HCEC 1CT (cell line): ENCODE data around the gene SESN1.
"Not testable (repeated sequence)": the region's sequence is repeated elsewhere in the genome, so short reads cannot be mapped to it uniquely, and the experiment has no call there.

ENCODE experiments used
- DNase-seq: peaks from one replicate; pipeline ENCODE4 v3.0.0-alpha.2; 2017

The SESN1 gene

DNA sequence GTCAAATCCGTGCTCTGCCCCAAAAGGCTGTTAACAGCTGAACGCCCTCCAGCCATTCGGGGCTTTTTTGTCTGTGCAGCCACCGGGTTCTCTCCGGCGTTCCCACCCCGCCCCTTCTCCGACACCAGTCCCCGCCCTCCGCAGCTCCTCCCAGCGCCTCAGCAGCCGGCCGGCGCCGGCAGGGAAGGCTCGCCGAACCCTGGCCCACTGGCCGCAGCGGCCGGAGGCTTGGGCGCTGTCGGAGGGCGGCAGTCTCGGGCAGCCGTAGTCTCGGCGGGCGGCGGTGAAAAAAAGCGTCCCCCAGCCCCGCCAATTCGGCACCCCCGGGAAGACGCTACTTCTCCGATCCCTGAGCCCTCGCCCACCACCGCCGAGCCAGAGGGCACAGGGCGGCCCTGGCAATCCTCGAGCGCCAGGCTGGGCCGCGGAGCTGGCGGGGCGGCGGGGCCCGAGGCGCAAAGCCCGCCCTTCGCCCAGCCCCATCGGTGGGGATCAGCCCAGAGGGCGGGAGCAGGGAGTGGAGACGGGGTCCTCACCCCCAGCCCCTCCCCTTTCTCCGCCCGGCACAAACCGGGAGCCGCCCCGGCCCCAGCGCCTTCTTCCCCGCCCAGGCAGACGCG is at the start of gene SESN1:
SESN1 (minus strand) TSS at position 431 of the 620 bp plus-strand sequence. CDS start 773 bp downstream, outside the sequence.
- DNase-seq = peak; percentile 92

DNA sequence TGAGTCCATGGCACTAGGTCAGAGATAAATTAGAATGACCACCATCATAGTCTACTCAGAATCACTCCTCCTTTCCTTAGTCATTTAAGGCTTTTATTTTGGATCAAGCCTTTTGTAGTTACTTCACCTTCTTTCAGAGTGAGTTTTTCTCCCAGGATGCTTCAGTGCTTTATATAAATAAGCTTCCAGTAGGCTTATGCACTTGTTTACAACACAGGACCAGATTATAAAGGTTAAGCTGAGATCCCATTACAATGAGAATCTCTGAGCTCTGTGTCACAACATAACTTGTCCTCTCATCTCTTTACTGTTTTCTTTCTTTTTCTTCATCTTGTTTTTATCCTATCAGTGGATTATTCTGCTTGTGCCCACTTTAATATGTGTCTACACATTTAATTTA is 48.5 kb upstream of the SESN1 start:
- DNase-seq = no peak

DNA sequence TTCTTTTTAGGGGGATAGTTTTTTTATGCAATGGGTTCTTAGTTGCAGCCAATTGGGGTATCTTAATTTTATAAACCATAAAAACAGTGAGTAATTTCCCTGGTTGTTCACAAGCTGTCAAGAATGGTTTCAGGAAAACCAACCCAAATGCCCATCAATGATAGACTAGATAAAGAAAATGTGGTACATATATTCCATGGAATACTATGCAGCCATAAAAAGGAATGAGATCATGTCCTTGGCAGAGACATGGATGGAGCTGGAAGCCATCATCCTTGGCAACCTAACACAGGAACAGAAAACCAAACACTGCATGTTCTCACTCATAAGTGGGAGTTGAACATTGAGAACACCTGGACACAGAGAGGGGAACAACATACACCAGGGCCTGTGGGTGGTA is 47.4 kb upstream of the SESN1 start:
- DNase-seq = not testable (repeated sequence)

DNA sequence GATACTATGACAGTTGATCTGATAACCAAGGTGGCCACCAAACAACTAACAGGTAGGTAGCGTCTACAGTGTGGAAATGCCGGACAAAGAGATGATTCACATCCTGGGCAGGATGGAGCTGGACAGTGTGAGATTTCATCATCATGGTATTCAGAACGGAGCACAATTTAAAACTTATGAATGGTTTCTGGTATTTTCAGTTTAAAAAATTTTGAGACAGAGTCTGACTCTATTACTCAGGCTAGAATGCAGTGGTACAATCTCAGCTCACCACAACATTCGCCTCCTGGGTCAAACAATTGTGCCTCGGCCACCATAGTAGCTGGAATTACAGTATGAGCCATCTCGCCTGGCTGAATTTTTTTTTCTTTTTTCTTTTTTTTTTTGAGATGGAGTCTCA is 44.5 kb upstream of the SESN1 start:
- DNase-seq = peak; percentile 81

DNA sequence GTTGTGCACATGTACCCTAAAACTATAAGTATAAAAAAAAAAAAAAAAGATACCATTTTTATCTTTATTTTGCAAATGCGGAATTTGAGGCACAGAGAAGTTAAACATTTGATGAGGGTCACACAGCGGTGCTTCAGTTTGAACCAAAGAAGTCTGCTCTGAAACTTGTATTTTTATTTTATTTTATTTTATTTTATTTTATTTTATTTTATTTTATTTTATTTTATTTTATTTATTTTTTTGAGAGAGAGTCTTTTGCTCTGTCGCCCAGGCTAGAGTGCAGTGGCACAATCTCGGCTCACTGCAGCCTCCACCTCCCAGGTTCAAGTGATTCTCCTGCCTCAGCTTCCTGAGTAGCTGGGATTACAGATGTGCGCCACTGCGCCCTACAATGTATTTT is 41.9 kb upstream of the SESN1 start:
- not testable (repeated sequence) for DNase-seq

DNA sequence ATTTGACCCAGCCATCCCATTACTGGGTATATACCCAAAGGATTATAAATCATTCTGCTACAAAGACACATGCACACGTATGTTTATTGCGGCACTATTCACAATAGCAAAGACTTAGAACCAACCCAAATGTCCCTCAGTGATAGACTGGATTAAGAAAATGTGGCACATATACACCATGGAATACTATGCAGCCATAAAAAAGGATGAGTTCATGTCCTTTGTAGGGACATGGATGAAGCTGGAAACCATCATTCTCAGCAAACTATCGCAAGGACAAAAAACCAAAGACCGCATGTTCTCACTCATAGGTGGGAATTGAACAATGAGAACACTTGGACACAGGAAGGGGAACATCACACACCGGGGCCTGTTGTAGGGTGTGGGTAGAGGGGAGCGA is 41.4 kb upstream of the SESN1 start:
- not testable (repeated sequence) for DNase-seq

DNA sequence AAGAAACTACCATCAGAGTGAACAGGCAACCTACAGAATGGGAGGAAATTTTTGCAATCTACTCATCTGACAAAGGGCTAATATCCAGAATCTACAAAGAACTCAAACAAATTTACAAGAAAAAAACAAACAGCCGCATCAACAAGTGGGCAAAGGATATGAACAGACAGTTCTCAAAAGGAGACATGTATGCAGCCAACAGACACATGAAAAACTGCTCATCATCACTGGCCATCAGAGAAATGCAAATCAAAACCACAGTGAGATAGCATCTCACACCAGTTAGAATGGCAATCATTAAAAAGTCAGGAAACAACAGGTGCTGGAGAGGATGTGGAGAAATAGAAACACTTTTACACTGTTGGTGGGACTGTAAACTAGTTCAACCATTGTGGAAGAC is 41.0 kb upstream of the SESN1 start:
- not testable (repeated sequence) for DNase-seq

DNA sequence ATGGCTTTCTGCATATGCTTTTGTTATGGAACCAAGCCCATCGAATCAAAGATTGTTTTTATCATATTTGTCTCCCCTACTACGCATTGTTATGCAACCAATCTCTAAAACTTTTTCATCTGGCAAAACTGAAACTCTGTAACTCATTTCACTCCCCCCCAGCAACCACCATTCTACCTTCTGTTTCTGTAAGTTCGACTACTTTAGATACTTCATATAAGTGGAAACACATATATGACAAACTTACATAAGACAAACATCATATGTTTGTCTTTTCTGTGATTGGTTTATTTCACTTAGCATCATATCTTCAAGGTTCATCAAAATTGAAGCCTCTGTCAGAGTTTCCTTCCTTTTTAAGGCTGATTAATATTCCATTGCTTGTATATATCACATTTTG is 35.4 kb upstream of the SESN1 start:
- no peak for DNase-seq

DNA sequence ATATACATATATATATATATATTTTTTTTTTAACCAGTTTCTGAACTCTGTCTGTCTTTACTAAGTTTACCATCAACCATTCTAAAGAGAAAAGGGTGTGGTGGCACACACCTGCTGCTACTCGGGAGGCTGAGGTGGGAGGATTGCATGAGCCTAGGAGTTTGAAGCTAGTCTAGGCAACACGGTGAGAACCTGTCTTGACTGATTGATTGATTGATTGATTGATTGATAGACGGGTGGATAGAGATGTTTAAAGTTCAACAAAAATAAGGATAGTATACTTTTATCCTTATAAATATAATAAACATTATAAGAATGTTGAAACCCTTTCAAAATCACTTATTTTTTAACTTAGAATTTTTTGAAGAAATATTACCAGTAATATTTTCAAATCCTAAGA is 30.9 kb upstream of the SESN1 start:
- no peak for DNase-seq

DNA sequence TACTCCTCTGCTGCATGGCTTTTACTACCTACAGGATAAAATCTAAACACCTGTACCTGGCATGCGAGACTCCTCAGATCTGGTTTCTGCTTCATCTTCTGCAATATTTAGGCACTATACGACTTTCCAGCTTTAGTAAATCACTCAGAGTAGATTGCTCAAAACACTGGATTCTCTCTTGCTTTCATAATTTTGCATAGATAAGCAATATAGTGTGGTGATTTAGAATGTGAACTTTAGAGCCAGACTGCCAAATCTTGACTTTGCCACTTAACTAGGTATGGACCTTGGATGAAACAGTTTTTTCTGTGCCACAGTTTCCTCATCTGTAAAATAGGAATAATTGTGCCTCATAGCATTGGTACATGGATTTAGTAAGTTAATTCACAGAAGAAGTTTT is 29.6 kb upstream of the SESN1 start:
- DNase-seq = no peak

DNA sequence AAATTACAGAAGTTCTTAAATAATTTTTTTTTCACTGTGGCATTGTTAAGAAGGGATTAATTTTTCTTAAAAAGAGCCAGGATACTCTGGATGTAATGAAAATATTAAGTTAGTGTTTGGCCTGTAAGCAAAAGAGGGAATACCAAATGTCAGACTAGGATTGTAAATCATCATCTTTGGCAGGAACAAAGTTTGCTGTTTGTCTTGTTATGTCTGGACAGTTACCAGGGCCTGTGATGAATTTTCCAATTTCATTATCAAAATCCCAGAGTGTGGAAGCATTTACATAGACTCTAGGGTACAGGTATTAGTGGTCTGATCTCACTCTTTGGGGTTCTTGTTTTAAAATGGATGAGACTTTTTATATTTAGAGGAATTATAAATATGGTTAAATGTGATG is 26.8 kb upstream of the SESN1 start:
- DNase-seq = no peak

DNA sequence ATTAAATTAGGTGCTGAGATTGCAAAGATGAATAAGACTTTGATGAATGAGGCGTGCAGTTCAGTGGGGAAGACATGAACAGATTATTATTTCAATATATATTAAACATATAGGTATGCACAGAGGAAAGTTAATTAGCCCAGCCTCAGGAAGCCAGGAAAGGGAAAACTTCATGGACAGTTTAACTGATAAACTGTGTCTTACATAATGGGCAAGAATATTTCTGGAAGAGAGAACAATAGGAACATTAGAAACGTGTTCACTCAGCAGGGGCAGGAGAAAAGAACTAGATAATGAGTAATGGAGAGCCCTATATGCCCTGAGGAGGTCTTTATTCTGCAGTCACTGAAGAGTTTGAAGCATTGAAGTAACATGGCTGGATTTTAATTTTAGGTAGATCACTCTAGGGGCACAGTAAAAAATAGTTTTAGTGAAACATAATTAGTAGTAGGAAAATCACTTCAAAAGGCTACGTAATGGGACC is 24.3 kb upstream of the SESN1 start:
- no peak for DNase-seq

DNA sequence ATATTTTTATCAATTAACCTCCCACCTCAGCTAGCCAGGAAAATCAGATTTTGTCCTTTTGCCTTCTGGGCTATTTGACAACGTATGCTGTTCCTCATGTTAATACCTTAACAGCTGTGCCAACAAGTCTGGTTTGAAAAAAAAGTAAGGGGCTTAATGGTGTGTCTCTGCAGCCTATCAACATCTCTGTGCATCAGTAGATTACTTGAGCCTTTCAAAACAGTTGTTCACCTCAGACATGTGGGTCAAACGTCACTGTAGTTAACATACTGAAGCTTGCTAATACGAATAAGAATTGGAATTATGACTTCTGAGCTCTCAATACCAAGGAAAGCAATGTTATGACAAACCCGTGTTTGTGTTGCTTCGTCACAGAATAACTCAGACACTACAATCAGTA is 23.7 kb upstream of the SESN1 start:
- DNase-seq = no peak

DNA sequence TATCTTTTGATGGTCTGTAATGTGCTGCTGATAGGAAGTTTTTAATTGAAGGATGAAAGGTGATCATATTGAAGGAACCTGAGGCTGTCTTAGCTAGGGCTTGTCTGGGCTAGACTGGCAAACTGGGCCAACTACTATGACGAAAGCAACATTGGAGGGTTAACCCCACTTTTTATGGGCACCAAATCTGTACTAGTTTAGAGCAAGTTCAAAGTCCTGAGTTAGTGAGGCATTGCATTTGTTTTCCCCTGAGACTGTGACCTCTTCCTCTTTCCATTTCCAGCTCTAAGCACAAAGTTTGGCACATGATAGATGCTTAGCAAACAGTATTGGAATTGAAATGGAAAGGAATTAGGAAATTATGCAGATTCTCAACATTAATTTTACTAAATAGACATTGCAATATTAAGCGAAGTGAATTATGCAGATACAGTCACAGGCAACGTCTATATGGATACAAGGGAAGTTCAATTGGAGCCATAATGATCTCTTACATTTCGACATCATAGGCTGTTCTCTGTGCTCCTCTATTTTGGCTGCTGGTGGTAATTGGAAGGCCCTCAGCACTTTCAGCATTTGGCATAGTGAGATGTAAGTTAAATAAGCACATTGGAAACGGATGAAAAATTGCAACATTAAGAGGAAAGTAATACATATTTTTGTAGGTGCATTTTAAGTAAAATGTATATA is 22.8 kb upstream of the SESN1 start:
- DNase-seq = no peak

DNA sequence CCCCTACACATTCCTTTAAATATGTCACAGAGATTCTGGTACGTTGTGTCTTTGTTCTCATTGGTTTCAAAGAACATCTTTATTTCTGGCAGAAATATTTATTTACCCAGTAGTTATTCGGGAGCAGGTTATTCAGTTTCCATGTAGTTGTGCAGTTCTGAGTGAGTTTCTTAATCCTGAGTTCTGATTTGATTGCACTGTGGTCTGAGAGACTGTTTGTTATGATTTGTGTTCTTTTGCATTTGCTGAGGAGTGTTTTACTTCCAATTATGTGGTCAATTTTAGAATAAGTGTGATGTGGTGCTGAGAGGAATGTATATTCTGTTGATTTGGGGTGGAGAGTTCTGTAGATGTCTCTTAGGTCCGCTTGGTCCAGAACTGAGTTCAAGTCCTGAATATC is 18.0 kb upstream of the SESN1 start:
- not testable (repeated sequence) for DNase-seq

DNA sequence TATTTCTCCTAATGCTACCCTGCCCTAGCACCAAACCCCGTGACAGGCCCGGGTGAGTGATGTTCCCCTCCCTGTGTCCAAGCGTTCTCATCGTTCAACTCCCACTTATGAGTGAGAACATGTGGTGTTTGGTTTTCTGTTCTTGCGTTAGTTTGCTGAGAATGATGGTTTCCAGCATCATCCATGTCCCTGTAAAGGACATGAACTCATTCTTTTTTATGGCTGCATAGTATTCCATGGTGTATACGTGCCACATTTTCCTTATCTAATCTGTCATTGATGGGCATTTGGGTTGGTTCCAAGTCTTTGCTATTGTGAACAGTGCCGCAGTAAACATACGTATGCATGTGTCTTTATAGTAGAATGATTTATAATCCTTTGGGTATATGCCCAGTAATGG is 15.0 kb upstream of the SESN1 start:
- DNase-seq = not testable (repeated sequence)

DNA sequence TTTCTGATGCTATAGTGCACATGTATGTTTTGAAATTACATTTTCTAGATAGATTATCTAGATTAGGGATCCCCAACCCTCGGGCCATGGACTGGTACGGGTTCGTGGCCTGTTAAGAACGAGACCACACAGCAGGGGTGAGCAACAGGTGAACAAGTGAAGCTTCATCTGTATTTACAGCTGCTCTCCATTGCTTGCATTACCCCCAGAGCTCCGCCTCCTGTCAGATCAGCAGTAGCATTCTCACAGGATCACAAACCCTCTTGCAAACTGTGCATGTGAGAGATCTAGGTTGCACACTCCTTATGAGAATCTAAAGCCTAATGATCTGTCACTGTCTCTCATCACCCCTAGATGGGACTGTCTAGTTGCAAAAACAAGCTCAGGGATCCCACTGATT is 11.0 kb upstream of the SESN1 start:
- no peak for DNase-seq

DNA sequence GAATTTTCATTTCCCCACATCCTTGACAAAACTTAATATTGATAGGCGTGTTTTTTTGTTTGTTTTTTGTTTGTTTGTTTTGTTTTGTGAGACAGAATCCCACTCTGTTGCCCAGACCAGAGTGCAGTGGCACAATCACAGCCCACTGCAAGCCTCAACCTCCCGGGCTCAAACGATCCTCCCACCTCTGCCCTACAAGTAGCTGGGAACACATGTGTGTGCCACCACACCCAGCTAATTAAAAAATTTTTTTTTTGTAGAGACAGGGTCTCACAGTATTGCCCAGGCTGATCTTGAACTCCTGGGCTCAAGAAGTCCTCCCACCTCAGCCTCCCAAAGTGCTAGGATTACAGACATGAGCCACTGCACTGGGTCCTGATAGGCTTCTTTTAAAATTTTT is 9.9 kb upstream of the SESN1 start:
- no peak for DNase-seq

DNA sequence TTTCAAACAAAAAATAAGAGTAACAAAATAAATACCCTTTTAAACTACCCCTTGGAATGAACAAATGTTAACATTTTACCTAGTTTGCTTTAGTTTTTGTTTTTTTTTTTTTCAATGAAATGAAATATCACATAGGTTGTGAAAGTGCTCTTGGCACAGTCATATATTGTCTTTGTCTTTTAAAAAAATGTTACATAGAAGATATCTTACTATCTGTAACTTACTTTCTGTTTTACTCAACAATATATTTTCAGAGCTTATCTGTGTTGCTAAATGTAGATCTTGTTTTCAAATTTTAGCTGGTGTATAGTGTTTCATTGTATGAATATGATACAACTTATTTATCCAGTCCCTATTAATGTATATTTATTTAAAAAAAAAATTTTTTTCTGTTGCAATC is 9.3 kb upstream of the SESN1 start:
- no peak for DNase-seq

DNA sequence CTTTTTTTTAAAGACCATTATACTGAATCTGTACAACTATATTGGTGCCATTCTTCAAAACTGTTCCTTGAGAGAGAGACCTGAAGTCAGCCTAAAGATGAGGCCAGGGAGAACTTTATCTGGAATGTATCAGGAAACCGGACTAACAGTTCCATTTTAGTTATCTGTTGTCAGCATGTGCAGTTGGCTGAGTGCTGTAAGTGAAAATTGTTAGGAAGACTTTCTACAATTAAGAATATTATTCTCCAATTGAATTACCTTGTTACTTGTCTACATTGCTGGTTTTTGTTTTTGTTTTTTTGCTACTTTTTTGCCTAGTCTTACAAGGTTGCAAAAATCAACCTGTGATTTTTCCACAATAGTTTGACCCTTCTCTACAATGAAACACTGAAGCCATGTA is 8.1 kb upstream of the SESN1 start:
- no peak for DNase-seq

DNA sequence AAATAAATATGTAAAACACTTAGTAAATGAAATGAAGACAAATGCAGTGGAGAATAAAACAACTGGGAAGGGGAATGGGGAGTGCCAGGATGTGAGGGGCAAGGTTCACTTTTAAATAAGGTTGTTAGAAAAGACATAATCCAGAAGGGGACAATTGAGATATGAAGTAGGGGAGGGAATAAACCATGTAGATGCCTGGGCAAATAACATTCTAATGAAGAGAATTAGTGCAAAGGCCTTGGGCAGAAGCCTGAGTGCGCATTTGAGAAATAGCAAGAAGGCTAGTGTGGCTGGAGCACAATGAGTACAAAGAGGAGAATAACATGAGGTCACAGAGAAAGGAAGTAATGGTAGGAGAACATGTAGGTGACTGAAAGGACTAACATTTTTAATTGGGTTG is 3.0 kb upstream of the SESN1 start:
- DNase-seq = no peak

DNA sequence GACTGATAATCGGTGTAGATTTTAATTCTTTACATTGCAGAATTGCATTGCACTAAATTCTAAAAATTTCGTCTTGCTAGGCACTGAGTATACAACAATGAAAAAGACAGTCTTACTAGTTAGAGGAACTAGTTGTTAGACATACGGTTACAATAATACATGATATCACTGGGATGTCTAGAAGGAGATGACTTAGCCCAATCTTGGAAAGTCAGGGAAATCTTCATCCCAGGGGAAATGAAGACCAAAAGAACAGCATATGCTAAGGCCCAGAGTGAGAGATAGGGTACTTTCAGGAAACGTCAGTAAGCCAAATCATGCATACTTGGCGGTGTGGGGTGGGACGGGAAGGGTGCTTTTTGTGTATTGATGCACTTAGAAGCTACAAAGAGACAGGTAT is 1.6 kb upstream of the SESN1 start:
- DNase-seq = no peak

DNA sequence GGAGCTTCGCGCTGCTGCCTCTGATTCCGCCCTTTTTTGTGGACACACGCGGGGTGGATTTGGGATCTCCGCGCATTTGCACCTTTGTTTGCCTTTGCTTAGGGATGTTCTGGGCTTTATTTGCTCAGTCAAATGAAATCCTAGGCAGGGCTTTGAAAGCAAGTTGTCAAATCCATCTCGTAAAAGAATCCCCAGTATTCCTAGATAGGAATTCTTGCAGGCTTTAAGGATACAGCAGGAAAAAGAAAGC is 1.1 kb upstream of the SESN1 start:
- DNase-seq = no peak

DNA sequence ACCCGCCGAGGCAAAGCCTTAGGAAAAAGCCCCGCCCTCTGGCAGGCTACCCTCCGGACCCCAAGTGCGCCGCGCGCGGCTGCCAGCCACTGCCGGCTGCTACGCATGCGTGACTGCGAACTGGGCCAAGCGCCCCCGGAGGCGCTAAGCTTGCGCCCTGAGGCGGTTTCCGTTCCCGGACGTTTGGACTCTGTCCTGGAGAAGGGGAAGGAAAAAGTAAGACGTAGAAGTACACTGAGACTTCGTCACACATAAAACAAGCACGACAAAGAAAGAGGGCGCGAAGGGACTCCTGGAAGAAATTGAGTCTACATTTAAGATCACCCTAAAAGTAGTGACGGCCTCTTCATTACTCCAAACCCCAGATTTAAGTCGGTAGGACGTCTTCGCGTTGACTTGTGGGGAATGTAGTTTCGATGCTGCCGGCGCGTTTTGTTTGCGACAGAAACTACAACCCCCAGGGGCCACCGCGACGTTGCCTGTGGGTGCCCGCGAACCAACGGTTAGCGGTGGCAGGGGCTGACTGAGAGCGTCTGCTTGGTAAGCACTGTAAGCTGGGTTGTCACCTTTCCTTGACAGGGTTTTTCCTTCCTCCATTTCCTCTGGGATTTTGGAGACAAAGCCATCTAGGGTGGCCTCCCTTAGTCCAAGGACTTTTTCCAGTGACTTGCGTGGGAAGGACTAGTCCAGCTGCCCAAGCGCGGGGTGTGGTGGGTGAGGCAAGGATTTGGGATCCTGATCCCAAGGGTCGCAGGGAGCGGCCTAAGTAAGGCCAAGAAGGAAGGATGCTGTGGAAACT is 589 bp upstream of the SESN1 start, which contains the start of gene CEP57L1:
CEP57L1 (plus strand) TSS at position 472 of the 799 bp plus-strand sequence. CDS start 49,715 bp downstream, outside the sequence.
- peak; percentile 98 for DNase-seq
